ENCODE results near the gene NT5DC3.
"Not testable (repeated sequence)": the region's sequence is repeated elsewhere in the genome, so short reads cannot be mapped to it uniquely, and the experiment has no call there.

NT5DC3 gene

GRCh38 chr12:103812789-103813188 lies 28.2 kb downstream of the NT5DC3 start:
- no peak for FAIRE-seq

GRCh38 chr12:103811791-103812190 lies 29.2 kb downstream of the NT5DC3 start:
- DNase-seq (ENCODE audit: insufficient read length, low spot score) (no peak), FAIRE-seq (no peak)

More at GRCh38 chr12:103812789-103813188, 28.2 kb downstream of the NT5DC3 start:
- no peak for DNase-seq (ENCODE audit: insufficient read length, low spot score)

GRCh38 chr12:103810111-103810510 lies 30.9 kb downstream of the NT5DC3 start:
- FAIRE-seq (no peak), DNase-seq (ENCODE audit: insufficient read length, low spot score) (no peak)

GRCh38 chr12:103809639-103810038 lies 31.4 kb downstream of the NT5DC3 start:
- not testable (repeated sequence) for DNase-seq (ENCODE audit: insufficient read length, low spot score); FAIRE-seq

- DNase-seq (ENCODE audit: insufficient read length, low spot score) (no peak), FAIRE-seq (no peak)
Measured at GRCh38 chr12:103809154-103809553, 31.9 kb downstream of the NT5DC3 start.

GRCh38 chr12:103808239-103808880 lies 32.7 kb downstream of the NT5DC3 start:
- DNase-seq (ENCODE audit: insufficient read length, low spot score) (no peak), FAIRE-seq (no peak)

GRCh38 chr12:103807561-103808238 lies 33.3 kb downstream of the NT5DC3 start:
- DNase-seq (ENCODE audit: insufficient read length, low spot score) (no peak), FAIRE-seq (no peak)

DNA sequence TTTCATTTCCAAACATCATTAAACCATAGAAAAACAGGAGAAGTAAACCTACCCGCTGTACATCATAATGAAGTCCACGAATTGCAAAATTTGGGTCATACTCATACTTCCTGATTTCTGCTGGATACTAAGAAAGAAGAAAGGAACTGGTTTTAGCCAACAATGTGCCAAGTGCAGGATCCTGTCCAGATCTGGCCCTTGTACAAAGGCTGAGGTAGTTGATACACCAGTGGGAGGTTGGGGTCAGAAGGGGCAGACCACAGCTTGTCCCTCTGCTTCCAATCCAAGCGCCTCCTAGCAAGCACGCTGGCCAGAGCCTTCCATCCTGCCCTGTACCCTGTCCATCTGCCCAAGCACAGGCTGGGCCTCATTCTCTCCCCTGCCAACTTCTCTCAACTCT lies 34.2 kb downstream of the NT5DC3 start:
- DNase-seq (ENCODE audit: insufficient read length, low spot score) = no peak
- no peak for FAIRE-seq

DNA sequence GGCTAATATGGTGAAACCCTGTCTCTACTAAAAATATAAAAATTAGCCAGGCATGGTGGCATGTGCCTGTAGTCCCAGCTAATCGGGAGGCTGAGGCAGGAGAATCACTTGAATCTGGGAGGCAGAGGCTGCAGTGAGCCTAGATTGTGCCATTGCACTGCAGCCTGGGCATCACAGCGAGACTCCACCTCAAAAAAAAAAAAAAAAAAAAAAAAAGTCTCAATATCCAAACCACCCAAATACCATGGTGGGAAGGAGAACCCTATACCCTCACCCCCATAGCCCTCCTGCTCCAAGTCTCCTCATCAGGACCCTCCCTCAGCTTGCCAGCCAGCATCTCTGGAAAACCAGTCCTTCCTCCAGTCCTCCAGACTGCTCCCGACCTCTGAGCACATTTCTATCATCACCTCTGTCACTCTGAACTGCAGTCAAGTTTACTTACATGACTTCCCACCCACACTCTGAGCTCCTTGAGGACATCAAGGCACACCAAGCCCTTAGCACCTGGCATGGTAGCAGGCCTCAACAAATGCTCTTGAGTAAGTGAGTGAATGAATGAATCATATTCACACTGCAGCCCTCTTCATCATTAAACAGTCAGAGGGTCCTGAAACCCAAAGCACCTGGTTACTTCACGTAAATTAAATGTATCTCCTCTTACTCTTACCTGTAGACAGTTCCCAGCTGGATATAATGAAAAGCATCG lies 35.2 kb downstream of the NT5DC3 start:
- no peak for FAIRE-seq
- no peak for DNase-seq (ENCODE audit: insufficient read length, low spot score)

DNA sequence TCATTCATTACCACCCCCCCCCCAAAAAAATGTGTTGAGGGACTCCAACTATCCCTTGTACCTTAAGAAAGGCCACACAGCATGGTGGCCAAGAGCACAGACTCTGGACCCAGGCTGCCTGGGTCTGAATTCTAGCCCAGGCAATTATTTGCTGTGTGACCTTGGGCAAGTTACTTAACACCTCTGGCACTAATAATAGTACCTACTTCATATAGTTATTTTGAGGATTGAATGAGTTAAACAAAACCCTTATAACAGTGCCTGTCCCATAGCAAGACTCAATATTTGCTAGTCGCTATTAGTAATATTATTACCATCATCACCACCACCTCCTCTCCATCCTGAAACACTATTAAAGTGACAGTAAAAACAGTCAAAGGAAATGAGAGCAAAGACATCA lies 37.2 kb downstream of the NT5DC3 start:
- no peak for FAIRE-seq
- DNase-seq (ENCODE audit: insufficient read length, low spot score) = no peak

GRCh38 chr12:103802586-103802886 lies 38.5 kb downstream of the NT5DC3 start:
- FAIRE-seq = no peak
- no peak for DNase-seq (ENCODE audit: insufficient read length, low spot score)

DNA sequence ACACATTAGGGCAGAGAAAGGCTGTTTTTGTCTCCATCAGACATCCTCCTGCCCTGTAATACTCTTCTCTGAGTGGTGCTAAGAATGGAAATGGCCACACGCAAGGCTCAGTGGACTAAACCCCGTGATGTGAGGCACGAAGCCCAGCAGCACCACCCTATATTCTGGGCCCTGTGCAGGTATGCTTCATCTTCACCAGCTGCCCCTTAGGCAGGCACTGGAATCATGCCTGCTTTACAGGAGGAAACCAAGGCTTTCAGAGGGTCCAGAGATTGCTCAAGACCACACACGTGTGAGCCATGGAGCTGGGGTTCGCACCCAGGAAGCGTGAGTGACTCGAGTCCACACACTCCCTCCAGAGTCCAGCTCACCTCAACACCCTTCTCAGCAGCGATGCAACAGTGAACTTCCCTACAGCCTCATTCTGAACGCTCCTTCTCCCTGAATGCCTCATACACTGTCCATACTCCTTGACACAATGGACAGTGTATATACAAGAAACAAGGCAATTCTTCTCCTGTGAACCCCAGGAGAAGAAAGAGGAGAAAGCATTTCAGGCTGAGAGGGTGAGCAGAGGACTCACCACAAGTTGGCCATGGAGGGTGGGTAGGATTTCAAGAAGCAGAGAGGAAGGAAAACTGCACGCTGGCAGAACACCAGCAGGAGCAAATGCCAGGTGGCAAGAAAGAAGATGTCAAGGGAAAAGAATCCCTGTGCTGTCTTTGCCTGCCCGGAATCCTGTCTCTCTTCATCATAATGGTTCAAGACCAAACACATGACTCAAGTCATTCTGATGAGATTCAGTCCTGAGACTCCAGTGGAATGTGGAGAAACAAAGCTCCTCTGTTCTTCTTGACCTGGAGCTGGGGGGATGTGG lies 39.1 kb downstream of the NT5DC3 start:
- DNase-seq (ENCODE audit: insufficient read length, low spot score) (no peak), FAIRE-seq (no peak)

- FAIRE-seq = no peak
- DNase-seq (ENCODE audit: insufficient read length, low spot score) = no peak
Measured at GRCh38 chr12:103799857-103800771, 40.9 kb downstream of the NT5DC3 start.

DNA sequence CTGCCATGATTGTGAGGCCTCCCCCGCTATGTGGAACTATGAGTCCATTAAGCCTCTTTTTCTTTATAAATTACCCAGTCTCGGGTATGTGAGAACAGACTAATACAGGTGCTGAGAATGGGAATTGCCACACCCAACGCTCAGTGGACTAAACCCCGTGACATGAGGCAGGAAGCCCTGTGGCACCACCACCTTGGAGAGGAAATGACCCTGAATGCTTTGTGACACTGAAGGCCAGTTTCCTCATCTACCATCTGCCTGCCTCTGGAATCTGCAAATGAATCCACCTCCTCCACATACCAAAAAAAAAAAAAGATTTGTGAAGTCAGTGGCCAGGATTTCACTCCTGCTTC lies 41.6 kb downstream of the NT5DC3 start:
- DNase-seq (ENCODE audit: insufficient read length, low spot score) (no peak), FAIRE-seq (no peak)

- DNase-seq (ENCODE audit: insufficient read length, low spot score) (no peak), FAIRE-seq (no peak)
Measured at GRCh38 chr12:103798586-103798985, 42.4 kb downstream of the NT5DC3 start.

- DNase-seq (ENCODE audit: insufficient read length, low spot score) = no peak
- no peak for FAIRE-seq
Measured at GRCh38 chr12:103794309-103795213, 46.5 kb downstream of the NT5DC3 start.

- DNase-seq (ENCODE audit: insufficient read length, low spot score) (no peak), FAIRE-seq (no peak)
Measured at GRCh38 chr12:103793512-103794045, 47.5 kb downstream of the NT5DC3 start.

DNA sequence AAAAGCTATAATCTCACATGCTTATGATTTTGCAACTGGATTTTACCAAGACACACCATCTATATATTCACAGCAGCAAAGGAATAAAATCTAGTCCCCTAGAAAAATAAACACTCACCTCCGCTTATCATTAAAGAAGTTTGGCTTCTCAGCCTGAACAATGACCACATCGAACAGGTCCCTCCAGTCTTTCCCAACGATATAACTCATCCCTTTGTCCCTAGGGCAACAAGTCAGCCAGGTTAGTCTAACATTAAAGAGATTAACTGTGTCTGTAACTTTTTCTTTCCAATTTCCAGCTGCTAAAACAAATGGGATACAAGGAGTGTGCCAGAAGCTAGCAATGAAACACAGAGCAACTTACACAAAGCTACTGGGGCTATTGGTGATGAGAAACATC lies 48.0 kb downstream of the NT5DC3 start:
- FAIRE-seq = no peak
- no peak for DNase-seq (ENCODE audit: insufficient read length, low spot score)

DNA sequence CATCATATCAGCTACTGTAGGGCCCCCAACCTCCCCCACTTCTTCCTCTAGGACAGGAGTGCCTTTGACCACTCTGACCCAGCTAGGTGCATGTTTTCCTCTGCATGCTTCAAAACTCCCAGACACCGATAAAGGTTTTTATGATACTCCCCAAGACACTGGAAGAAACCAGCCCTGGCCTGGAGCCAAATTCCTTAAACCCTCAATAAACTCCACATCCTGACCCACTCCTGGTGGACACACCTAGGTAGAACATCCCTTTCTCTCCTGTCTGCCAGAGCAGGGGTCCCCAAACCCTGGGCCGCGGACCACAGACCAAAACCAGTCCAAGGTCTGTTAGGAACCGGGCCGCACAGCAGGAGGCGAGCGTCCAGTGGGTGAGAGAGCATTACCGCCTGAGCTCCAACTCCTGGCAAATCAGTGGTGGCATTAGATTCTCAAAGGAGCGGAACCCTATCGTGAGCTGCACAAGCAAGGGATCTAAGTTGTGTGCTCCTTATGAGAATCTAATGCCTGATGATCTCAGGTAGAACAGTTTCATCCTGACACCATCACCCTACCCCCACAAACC lies 49.6 kb downstream of the NT5DC3 start:
- FAIRE-seq = no peak
- DNase-seq (ENCODE audit: insufficient read length, low spot score) = no peak
